ENCODE data around the gene CTBP2.

- TF ChIP-seq CTCF (conservative IDR thresholded peaks at IDR 0.05; ENCODE audit: low read depth, low read length) (no peak), EZH2 (IDR thresholded peaks at IDR 0.05; ENCODE audit: borderline replicate concordance, low read depth, low read length, poor library complexity, severe bottlenecking) (no peak)
Measured at GRCh38 chr10:125190946-125191345, 30.6 kb upstream of the CTBP2 start.
